T-cell (primary cell): ENCODE results near the gene METTL22. TPM values are rescaled to one million over a fixed set of nuclear protein-coding genes. Genes with fewer than 3 reads are reported as not detected.

Experiments used
- ATAC-seq, 4 experiments: fragments of 200-7000 bp in 3 of 4; fragments of 150-1000 bp in 1 of 4; cut with Tn5 transposase; replicated peaks in 1 of 4; 1 replicate in 3 of 4; 2 replicates in 1 of 4; pipeline ENCODE4 v1.10.0; 2021; ENCODE audit warnings: moderate library complexity in 3 of 4, mild to moderate bottlenecking in 2 of 4, moderate number of reproducible peaks in 1 of 4
- CTCF ChIA-PET, 2 donors: fragments of 300-600 bp; sonication (Branson Sonifier 250); formaldehyde crosslinking; loops; one replicate each; lab custom pipeline; 2022; ENCODE audit warnings: antibody characterized with exemption in 2 of 2; lab: Charles Lee
- POLR2A ChIA-PET, 2 donors: fragments of 300-600 bp; sonication (Branson Sonifier 250); formaldehyde crosslinking; loops; one replicate each; lab custom pipeline; 2022; ENCODE audit warnings: antibody characterized with exemption in 2 of 2; lab: Charles Lee
- DNase-seq, 35 experiments: peaks; one replicate each; pipeline versions ENCODE4 v3.0.0 to v3.0.0-alpha.2; 2013 to 2023
- H3K27ac ChIP-seq: one replicate; pipeline ENCODE4 v1.5.1; 2013; ENCODE audit warnings: low read length
- H3K27me3 ChIP-seq, 2 experiments: replicated peaks in 1 of 2; 1 replicate in 1 of 2; 2 replicates in 1 of 2; pipeline versions ENCODE4 v1.6.1 to v1.7.0; 2013; ENCODE audit warnings: low read length in 1 of 2, mixed read lengths in 1 of 2; ENCODE audit not compliant: control insufficient read depth in 2 of 2, insufficient read depth in 2 of 2; ENCODE audit errors: extremely low read depth in 1 of 2
- H3K36me3 ChIP-seq, 2 donors: 1 replicate in 1 of 2; 2 replicates in 1 of 2; pipeline versions ENCODE4 v1.6.1 to v1.7.0; 2013; ENCODE audit warnings: low read length in 1 of 2; ENCODE audit not compliant: control insufficient read depth in 2 of 2, insufficient read depth in 1 of 2; ENCODE audit errors: extremely low read depth in 1 of 2
- H3K4me1 ChIP-seq, 2 experiments: 1 replicate in 1 of 2; 2 replicates in 1 of 2; pipeline versions ENCODE4 v1.6.1 to v1.7.0; 2013; ENCODE audit warnings: low read length in 2 of 2, mixed read lengths in 1 of 2; ENCODE audit not compliant: insufficient read depth in 2 of 2, control insufficient read depth in 1 of 2; ENCODE audit errors: extremely low read depth in 1 of 2
- H3K4me3 ChIP-seq, 2 donors: 1 replicate in 1 of 2; 2 replicates in 1 of 2; pipeline versions ENCODE4 v1.5.1 to v1.7.0; 2013; ENCODE audit warnings: mild to moderate bottlenecking in 2 of 2, low read length in 1 of 2, moderate library complexity in 1 of 2; ENCODE audit not compliant: control insufficient read depth in 1 of 2; ENCODE audit errors: extremely low read depth in 1 of 2
- H3K9me3 ChIP-seq: 2 replicates; pipeline ENCODE4 v1.7.0; 2013
- H3K27ac Mint-ChIP-seq, 2 donors: one replicate each; pipeline ENCODE4 v1.8.0; 2020 to 2021; ENCODE audit warnings: mild to moderate bottlenecking in 2 of 2, mixed read lengths in 2 of 2
- H3K27me3 Mint-ChIP-seq, 2 donors: one replicate each; pipeline ENCODE4 v1.8.0; 2021 to 2022; ENCODE audit warnings: mixed read lengths in 2 of 2
- H3K36me3 Mint-ChIP-seq: one replicate; pipeline ENCODE4 v1.8.0; 2021; ENCODE audit warnings: mixed read lengths
- H3K4me1 Mint-ChIP-seq, 3 donors: one replicate each; pipeline ENCODE4 v1.8.0; 2020 to 2022; ENCODE audit warnings: mixed read lengths in 3 of 3, mild to moderate bottlenecking in 1 of 3
- H3K4me3 Mint-ChIP-seq, 3 donors: one replicate each; pipeline ENCODE4 v1.8.0; 2020 to 2022; ENCODE audit warnings: mild to moderate bottlenecking in 3 of 3, mixed read lengths in 3 of 3, moderate library complexity in 3 of 3
- H3K9me3 Mint-ChIP-seq, 3 donors: one replicate each; pipeline ENCODE4 v1.8.0; 2020 to 2022; ENCODE audit warnings: mixed read lengths in 3 of 3
- WGBS: methylation state at CpG from one replicate; pipeline ENCODE4 v1.1.5; 2013; ENCODE audit warnings: missing lambda C conversion rate; ENCODE audit not compliant: insufficient coverage; 5-methylcytosine and 5-hydroxymethylcytosine counted together
- total RNA-seq, 35 experiments: library from RNA in 6 of 35; stranded (reverse) in 6 of 35; fragments of 120-200 nt in 1 of 35; gene quantifications; one replicate each; pipeline versions ENCODE4 v1.2.1 to v1.2.4 and lab custom pipeline; 2013 to 2026

Gene METTL22
- total RNA-seq, 5 donors from 2014 or later (not counting 1 experiment from before 2014, with no cell fraction given) = 27.6 to 53.4 (median 34.4) TPM

DNA sequence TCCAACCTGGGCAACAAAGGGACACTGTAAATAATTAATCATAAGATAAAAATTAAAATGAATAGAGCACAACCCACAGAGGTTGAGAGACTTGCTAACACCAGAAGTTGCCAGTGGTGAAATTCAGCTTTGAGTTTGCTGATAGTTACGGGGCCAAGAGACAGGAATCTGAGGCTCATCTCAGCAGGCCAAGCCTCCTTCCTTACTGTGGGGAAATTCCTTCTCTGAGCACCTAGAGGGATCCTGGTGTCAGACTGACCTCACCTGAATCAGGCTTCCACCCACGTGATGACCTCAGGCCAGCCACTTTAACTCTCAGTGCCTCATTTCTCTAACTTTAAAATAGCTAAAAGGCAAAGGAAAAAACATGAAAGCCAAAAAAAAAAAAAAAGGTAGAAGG is 57.7 kb downstream of the METTL22 start:
- Mint-ChIP-seq H3K27ac (no peak overlapping the region), H3K36me3 (peaks cover 23% of the 10 kb centered on the region), H3K27me3 (no peaks in the 10 kb centered on the region), H3K4me1 (peaks cover 13 to 22% (median 14%) of the 10 kb centered on the region in 3 donors), H3K9me3 (peaks cover 6 to 8% (median 7%) of the 10 kb centered on the region in 3 donors), H3K4me3 (no peak overlapping the region)
- no peak overlapping the region for H3K27ac ChIP-seq
- H3K4me3 ChIP-seq = no peak overlapping the region
- ATAC-seq (no peak), DNase-seq (no peak)
- H3K9me3 ChIP-seq = no peaks in the 10 kb centered on the region
- ChIA-PET CTCF (interaction anchor here in 1 of 2 donors (0.6 kb wide), 1 partner anchor 29 kb away, joined by 3 read pairs; no protein-coding TSS in a partner anchor), POLR2A (interaction anchor here in 1 of 2 donors (1.0 kb wide), 1 partner anchor 189 kb away, joined by 3 read pairs; the partner anchor contains the start of gene CARHSP1)
- peaks cover 0 to 3% of the 10 kb centered on the region in 2 experiments for H3K27me3 ChIP-seq
- H3K4me1 ChIP-seq = peaks cover 12 to 19% of the 10 kb centered on the region in 2 experiments
- WGBS = no CpG with 5 or more reads among the region's 2 CpGs
- H3K36me3 ChIP-seq = peaks cover 0 to 4% of the 10 kb centered on the region in 2 donors

DNA sequence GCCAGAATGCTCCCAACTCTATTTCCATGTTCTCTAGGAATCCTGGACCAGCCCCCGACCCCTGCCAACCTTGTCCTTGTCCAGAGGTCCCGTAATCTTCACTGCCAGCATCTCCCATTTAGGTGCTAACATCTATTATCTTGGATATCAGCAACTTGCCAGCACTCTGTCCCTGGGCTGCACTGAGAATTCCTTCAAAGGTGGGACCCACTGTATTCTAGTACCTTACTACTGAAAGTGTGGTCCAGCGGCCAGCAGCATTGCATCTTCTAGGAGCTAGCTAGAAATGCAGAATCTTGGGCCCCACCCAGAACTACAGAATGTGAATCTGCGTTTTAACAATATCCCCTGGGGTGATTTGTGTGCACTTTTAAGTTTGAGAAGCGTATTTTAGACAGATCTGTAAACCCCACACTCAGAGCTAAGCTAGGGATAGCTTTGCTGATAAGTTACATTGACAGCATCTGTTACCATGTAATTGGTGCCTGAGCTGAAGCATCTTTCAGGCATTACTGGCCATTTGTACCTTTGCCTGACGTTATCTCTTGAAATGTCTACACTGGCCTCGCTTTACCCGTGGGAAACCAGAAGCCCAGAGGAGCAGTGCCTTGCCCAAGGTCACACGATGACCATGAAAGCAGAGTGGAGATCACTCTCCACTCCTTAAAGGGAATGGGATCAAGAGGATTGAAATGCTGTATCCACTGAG is 61.2 kb downstream of the METTL22 start:
- ChIA-PET POLR2A (no interaction called here), CTCF (interaction anchor here in 1 of 2 donors (0.6 kb wide), 1 partner anchor 265 kb away, joined by 3 read pairs; no protein-coding TSS in a partner anchor)
- H3K27me3 ChIP-seq = no peaks in the 10 kb centered on the region
- no peak overlapping the region for H3K4me3 ChIP-seq
- 83% methylated on average over 7 of the region's 9 CpGs for WGBS
- Mint-ChIP-seq H3K9me3 (peaks cover 6 to 8% (median 7%) of the 10 kb centered on the region in 3 donors), H3K27ac (no peak overlapping the region), H3K4me1 (peaks cover 0 to 3% (median 0%) of the 10 kb centered on the region in 3 donors), H3K36me3 (peaks cover 31% of the 10 kb centered on the region), H3K27me3 (no peaks in the 10 kb centered on the region), H3K4me3 (no peak overlapping the region)
- no peaks in the 10 kb centered on the region for H3K4me1 ChIP-seq
- ATAC-seq (no peak), DNase-seq (no peak)
- H3K36me3 ChIP-seq = peaks cover 0 to 4% of the 10 kb centered on the region in 2 donors
- no peak overlapping the region for H3K27ac ChIP-seq
- no peaks in the 10 kb centered on the region for H3K9me3 ChIP-seq

DNA sequence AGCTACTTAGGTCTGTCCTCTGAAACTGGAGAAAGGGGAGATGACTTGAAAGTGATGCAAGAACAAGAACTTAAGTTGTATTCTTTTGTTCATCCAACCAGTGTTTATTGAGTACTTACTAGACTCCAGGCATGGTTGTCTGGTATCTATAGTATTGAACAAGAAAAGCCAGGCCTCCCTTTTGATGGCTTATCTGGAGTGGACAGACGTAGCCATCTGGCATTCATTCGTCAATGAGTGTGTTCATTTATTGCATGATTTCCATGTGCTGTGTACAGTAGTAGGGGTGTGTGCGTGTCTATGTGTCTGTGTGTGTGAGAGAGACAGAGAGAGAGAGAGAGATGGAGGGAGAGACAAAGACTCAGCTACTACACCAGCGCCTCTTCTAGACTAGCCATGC is 62.1 kb downstream of the METTL22 start:
- H3K4me1 ChIP-seq = no peaks in the 10 kb centered on the region
- DNase-seq = no peak
- peaks cover 0 to 3% (median 0%) of the 10 kb centered on the region in 3 donors for H3K4me1 Mint-ChIP-seq
- H3K9me3 ChIP-seq = no peaks in the 10 kb centered on the region
- peaks cover 6 to 8% (median 7%) of the 10 kb centered on the region in 3 donors for H3K9me3 Mint-ChIP-seq
- ChIA-PET POLR2A (interaction anchor here in 1 of 2 donors (0.6 kb wide), 1 partner anchor 10 kb away, joined by 3 read pairs; no protein-coding TSS in a partner anchor), CTCF (no interaction called here)
- H3K27me3 ChIP-seq = no peaks in the 10 kb centered on the region
- no peak for ATAC-seq
- H3K4me3 ChIP-seq = no peak overlapping the region
- H3K27ac ChIP-seq = no peak overlapping the region
- no CpG with 5 or more reads among the region's 4 CpGs for WGBS
- no peak overlapping the region for H3K4me3 Mint-ChIP-seq
- no peak overlapping the region for H3K27ac Mint-ChIP-seq
- H3K36me3 Mint-ChIP-seq = peaks cover 32% of the 10 kb centered on the region
- peaks cover 0 to 4% of the 10 kb centered on the region in 2 donors for H3K36me3 ChIP-seq
- no peaks in the 10 kb centered on the region for H3K27me3 Mint-ChIP-seq

DNA sequence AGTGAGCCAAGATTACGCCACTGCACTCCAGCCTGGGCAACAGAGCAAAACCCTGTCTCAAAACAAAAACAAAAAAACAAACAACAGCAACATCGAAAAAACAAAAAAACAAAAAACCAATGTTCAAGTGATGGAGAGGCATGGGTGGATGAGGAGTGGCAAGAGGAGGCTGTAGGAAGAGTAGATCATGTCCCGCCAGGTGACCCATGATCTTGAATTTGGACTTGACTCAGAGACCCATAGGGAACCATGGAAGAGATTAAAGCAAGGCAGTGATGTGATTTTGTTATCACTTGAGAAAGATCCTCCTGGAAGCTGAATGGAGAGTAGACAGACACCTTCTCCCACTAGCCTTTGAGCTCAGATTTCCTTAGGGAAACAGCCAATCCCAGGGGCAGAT is 64.1 kb downstream of the METTL22 start:
- Histone ChIP-seq H3K4me1 (no peaks in the 10 kb centered on the region), H3K27ac (no peak overlapping the region), H3K27me3 (no peaks in the 10 kb centered on the region), H3K4me3 (no peak overlapping the region), H3K9me3 (peaks cover 6% of the 10 kb centered on the region), H3K36me3 (peaks cover 4 to 13% of the 10 kb centered on the region in 2 donors)
- 100% methylated on average over 1 of the region's 3 CpGs for WGBS
- ChIA-PET CTCF (no interaction called here), POLR2A (no interaction called here)
- H3K4me1 Mint-ChIP-seq = peaks cover 0 to under 1% (median 0%) of the 10 kb centered on the region in 3 donors
- no peak overlapping the region for H3K27ac Mint-ChIP-seq
- no peak for DNase-seq
- H3K36me3 Mint-ChIP-seq = peaks cover 34% of the 10 kb centered on the region
- H3K9me3 Mint-ChIP-seq = peaks cover 8 to 11% (median 8%) of the 10 kb centered on the region in 3 donors
- H3K27me3 Mint-ChIP-seq = no peaks in the 10 kb centered on the region
- no peak for ATAC-seq
- H3K4me3 Mint-ChIP-seq = no peak overlapping the region

DNA sequence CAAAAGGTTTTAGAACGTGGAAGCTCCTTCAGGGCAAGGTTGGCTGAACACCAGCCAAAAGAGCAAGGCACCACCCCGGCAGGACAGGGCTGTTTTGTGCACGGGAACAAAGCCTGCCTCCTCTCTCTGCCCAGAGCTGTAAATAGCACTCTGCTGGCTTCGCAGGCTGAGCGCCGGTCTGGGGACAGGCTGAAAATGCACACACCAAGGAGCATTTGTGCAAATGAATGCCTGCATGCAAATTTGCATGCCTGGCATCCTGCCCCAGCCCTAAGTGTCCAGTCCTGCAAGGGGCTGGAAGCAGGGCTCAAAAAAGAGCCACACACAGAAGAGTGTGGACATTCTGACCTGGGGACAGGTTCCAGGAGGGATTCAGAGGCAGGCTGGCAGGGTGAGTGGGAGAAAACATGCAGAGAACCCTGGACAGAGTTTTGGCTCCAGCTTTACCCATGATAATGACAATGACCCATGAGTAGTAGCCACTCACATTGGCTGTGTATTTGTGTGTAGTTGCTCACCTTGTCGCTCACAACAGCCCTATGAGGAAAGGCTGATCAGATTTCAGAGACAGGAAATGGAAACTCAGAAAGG is 64.6 kb downstream of the METTL22 start:
- H3K4me3 ChIP-seq = no peak overlapping the region
- no peak for DNase-seq
- no peak overlapping the region for H3K4me3 Mint-ChIP-seq
- H3K4me1 Mint-ChIP-seq = no peaks in the 10 kb centered on the region
- H3K9me3 ChIP-seq = peaks cover 6% of the 10 kb centered on the region
- WGBS = 83% methylated on average over 7 of the region's 7 CpGs
- H3K27ac Mint-ChIP-seq = no peak overlapping the region
- H3K36me3 Mint-ChIP-seq = peaks cover 39% of the 10 kb centered on the region
- H3K27me3 ChIP-seq = no peaks in the 10 kb centered on the region
- no peak for ATAC-seq
- peaks cover 8 to 11% (median 8%) of the 10 kb centered on the region in 3 donors for H3K9me3 Mint-ChIP-seq
- POLR2A ChIA-PET = no interaction called here
- H3K27ac ChIP-seq = no peak overlapping the region
- H3K27me3 Mint-ChIP-seq = no peaks in the 10 kb centered on the region
- H3K4me1 ChIP-seq = no peaks in the 10 kb centered on the region
- H3K36me3 ChIP-seq = peaks cover 4 to 13% of the 10 kb centered on the region in 2 donors
- CTCF ChIA-PET = no interaction called here

DNA sequence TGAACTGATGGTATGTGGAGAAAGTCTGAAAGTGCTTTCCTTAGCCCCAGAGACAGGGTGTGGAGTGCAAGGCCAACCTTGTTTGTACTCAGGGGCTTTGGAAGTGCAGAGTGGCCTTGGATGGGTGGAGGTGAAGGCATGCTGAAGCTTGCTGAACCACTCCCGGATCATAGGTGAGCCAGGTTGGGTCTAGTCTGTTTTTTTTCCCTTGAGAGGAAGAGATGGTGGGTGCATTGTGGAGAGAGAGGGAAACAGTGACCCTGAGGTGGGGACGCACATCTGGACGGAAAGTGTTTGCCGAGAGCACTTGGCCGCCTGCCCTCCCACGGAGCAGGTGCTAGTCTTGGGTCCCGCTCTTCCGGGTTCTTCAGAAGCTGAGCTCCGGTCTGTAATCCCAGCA is 65.4 kb downstream of the METTL22 start:
- H3K9me3 ChIP-seq = peaks cover 6% of the 10 kb centered on the region
- WGBS = over 99% methylated on average over 9 of the region's 9 CpGs
- peaks cover 39% of the 10 kb centered on the region for H3K36me3 Mint-ChIP-seq
- no peak overlapping the region for H3K27ac Mint-ChIP-seq
- CTCF ChIA-PET = no interaction called here
- DNase-seq (no peak), ATAC-seq (no peak)
- H3K27ac ChIP-seq = no peak overlapping the region
- peaks cover 4 to 13% of the 10 kb centered on the region in 2 donors for H3K36me3 ChIP-seq
- POLR2A ChIA-PET = no interaction called here
- peaks cover 8 to 11% (median 8%) of the 10 kb centered on the region in 3 donors for H3K9me3 Mint-ChIP-seq
- H3K4me3 Mint-ChIP-seq = no peak overlapping the region
- no peaks in the 10 kb centered on the region for H3K4me1 Mint-ChIP-seq
- H3K4me3 ChIP-seq = no peak overlapping the region
- no peaks in the 10 kb centered on the region for H3K27me3 Mint-ChIP-seq
- no peaks in the 10 kb centered on the region for H3K27me3 ChIP-seq
- H3K4me1 ChIP-seq = no peaks in the 10 kb centered on the region
